SK-N-MC (cell line): ENCODE measurements around the gene NFATC3.

Source experiments
- EZH2 ChIP-seq: fragments of 200-600 bp; sonication (generic); IDR thresholded peaks from one replicate; pipeline ENCODE4 v1.6.1; 2017; ENCODE audit warnings: antibody characterized with exemption
- FOXP2 ChIP-seq: optimal IDR thresholded peaks from 2 replicates; pipeline ENCODE3; 2011; ENCODE audit warnings: mild to moderate bottlenecking, moderate library complexity; ENCODE audit not compliant: insufficient read depth; ENCODE audit errors: extremely low read length, control extremely low read depth
- POLR2AphosphoS5 ChIP-seq: IDR thresholded peaks from 2 replicates; pipeline ENCODE4 v1.6.1; 2012; ENCODE audit warnings: mild to moderate bottlenecking, low read depth, low read length, borderline replicate concordance

- TF ChIP-seq POLR2AphosphoS5 = no peak
- no peak for TF ChIP-seq EZH2
- no peak for TF ChIP-seq FOXP2
Observed at GRCh38 chr16:68082629-68083238, 2.4 kb upstream of the NFATC3 start.
